Kidney (tissue), 14 donors: ENCODE results near the gene SLC4A2. TPM values are rescaled to one million over a fixed set of nuclear protein-coding genes. Genes with fewer than 3 reads are reported as not detected.

Experiments used
- DNase-seq, 5 donors: peaks; one replicate each; pipeline ENCODE4 v3.0.0-alpha.2; 2013 to 2020
- FAIRE-seq: peaks from 2 replicates; lab custom pipeline; 2012; peaks lifted over from hg19 to GRCh38; lab: Jason Lieb, UNC
- H3K27ac ChIP-seq, 2 donors: one replicate each; pipeline ENCODE4 v1.7.0; 2013; ENCODE audit warnings: low read depth in 2 of 2, low read length in 2 of 2, inconsistent platforms in 1 of 2
- H3K27me3 ChIP-seq: one replicate; pipeline ENCODE4 v1.7.1; 2013; ENCODE audit warnings: low read length, inconsistent platforms; ENCODE audit not compliant: control insufficient read depth, insufficient read depth
- H3K36me3 ChIP-seq, 3 donors: one replicate each; pipeline versions ENCODE4 v1.7.0 to v1.7.1; 2013; ENCODE audit warnings: low read length in 3 of 3, control low read depth in 1 of 3, inconsistent platforms in 1 of 3; ENCODE audit not compliant: insufficient read depth in 3 of 3, control insufficient read depth in 2 of 3
- H3K4me1 ChIP-seq, 3 donors: one replicate each; pipeline versions ENCODE4 v1.7.0 to v1.7.1; 2013; ENCODE audit warnings: low read length in 3 of 3, inconsistent platforms in 1 of 3, low read depth in 1 of 3; ENCODE audit not compliant: control insufficient read depth in 2 of 3, insufficient read depth in 2 of 3
- H3K4me3 ChIP-seq, 3 donors: one replicate each; pipeline versions ENCODE4 v1.7.0 to v1.8.1; 2013; ENCODE audit warnings: low read length in 3 of 3, control low read depth in 1 of 3, inconsistent platforms in 1 of 3
- H3K9ac ChIP-seq, 3 donors: one replicate each; pipeline versions ENCODE4 v1.7.0 to v1.7.1; 2013; ENCODE audit warnings: low read length in 3 of 3, control low read depth in 1 of 3, inconsistent platforms in 1 of 3
- H3K9me3 ChIP-seq, 3 donors: one replicate each; pipeline versions ENCODE4 v1.7.0 to v1.7.1; 2013; ENCODE audit warnings: low read length in 3 of 3, control low read depth in 1 of 3, inconsistent platforms in 1 of 3; ENCODE audit not compliant: control insufficient read depth in 2 of 3, insufficient read depth in 1 of 3
- intact Hi-C: fragments of 100-400 bp; cut with DNase I; formaldehyde crosslinking; loops from one replicate; pipeline ENCODE4 v1.11.1; 2022
- polyA plus RNA-seq: library from polyadenylated mRNA; stranded (reverse); fragments of 350-450 nt; fragmentation: Illumina TruSeq; extraction: RNeasy Lipid Tissue Mini Kit (QIAGEN cat#74804); gene quantifications from one replicate; pipeline ENCODE4 v1.2.3, GENCODE V29; 2014; ENCODE audit warnings: low read depth, low replicate concordance; ENCODE audit not compliant: insufficient read depth
- total RNA-seq: library from RNA; stranded (reverse); fragmentation: NEBNext Ultra II Directional; extraction: Animal tissue kit (Norgen Biotek cat#: 25700); gene quantifications from one replicate; pipeline ENCODE4 v1.2.1, GENCODE V29; 2021
- TF ChIP-seq, protein P1 (sequence below): IDR thresholded peaks from 3 replicates; pipeline ENCODE4 v1.5.1; 2012; ENCODE audit warnings: mild to moderate bottlenecking, moderate library complexity, borderline replicate concordance; ENCODE audit not compliant: insufficient read depth; ENCODE audit errors: extremely low read depth
- donor health status: control.
- donor health status: control.
- donor health status: control.
- donor health status: control.
- donor health status: control.
- donor health status: DM: yes; HTN: yes; CAD: no.
- donor health status: Normal renal cell carcinoma (clear cell type).

SLC4A2 gene
- total and polyA plus RNA-seq, 2 donors from 2014 or later, result 104 to 150 TPM

DNA sequence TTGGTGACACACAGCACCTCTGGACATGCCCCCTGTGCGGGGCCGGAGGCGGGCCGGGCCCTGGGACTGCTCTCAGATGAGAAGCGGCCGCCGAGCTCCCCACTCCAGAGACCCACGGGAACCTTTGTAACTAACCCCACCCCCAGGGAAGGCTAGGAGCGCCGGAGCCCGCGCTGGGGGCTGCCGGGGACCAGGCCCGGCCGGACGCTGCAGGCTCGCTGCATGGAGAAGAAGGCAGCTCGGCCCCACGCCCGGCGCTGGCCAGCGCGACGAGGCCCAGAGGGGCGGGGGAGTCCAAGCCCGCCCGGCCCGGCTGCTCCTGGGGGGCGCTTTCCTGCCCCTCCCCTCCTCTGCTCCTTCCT, 63.4 kb downstream of the SLC4A2 start:
- H3K4me3 ChIP-seq, result no peak overlapping the region
- no peak overlapping the region for H3K9ac ChIP-seq
- DNase-seq, result peak in 1 of 5 donors; percentile 47
- no peaks in the 10 kb centered on the region for H3K27me3 ChIP-seq
- peaks cover 0 to 30% (median 14%) of the 10 kb centered on the region in 3 donors for H3K36me3 ChIP-seq
- H3K27ac ChIP-seq, result no peak overlapping the region
- intact Hi-C loops, result no loop called here
- no peaks in the 10 kb centered on the region for H3K9me3 ChIP-seq
- no peak for FAIRE-seq
- peaks cover 0 to 5% (median 0%) of the 10 kb centered on the region in 3 donors for H3K4me1 ChIP-seq
- TF ChIP-seq, protein P1, sequence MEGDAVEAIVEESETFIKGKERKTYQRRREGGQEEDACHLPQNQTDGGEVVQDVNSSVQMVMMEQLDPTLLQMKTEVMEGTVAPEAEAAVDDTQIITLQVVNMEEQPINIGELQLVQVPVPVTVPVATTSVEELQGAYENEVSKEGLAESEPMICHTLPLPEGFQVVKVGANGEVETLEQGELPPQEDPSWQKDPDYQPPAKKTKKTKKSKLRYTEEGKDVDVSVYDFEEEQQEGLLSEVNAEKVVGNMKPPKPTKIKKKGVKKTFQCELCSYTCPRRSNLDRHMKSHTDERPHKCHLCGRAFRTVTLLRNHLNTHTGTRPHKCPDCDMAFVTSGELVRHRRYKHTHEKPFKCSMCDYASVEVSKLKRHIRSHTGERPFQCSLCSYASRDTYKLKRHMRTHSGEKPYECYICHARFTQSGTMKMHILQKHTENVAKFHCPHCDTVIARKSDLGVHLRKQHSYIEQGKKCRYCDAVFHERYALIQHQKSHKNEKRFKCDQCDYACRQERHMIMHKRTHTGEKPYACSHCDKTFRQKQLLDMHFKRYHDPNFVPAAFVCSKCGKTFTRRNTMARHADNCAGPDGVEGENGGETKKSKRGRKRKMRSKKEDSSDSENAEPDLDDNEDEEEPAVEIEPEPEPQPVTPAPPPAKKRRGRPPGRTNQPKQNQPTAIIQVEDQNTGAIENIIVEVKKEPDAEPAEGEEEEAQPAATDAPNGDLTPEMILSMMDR, result no peak

DNA sequence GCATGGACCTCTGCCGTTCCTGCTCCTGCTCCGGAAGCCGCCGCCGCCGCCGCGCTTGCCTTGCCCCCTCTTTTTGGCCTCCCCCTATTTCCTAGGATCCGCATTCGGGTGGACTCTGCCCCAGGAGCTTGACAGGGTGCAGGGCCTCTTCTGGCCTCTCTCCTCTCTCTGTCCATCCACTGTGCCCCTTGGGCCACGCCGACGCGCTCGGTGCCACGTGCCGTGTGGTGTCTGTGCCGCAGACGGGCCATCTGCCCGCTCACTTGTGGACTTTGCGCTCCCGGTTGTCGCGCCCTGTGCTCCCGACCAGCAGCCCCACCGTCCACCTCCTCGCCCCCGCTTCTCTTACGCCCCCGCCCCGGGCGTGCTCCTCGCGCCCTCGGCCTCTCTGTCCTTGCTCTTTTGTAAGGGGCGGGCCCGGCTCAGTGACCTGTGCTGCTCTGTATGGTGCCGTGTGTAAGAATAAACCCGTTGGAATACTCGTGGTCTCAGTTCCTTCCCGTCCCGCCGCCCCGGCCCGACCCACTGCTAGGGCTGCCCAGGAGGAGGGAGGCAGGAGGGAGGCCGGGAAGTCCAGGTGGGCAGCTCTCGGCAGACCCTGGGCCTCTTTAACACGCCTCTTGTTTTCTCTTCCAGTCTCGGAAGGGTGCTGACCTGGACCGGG, 63.9 kb downstream of the SLC4A2 start:
- intact Hi-C loops, result no loop called here
- Histone ChIP-seq H3K9me3 (no peaks in the 10 kb centered on the region), H3K27ac (no peak overlapping the region), H3K27me3 (no peaks in the 10 kb centered on the region), H3K9ac (no peak overlapping the region), H3K36me3 (peaks cover 0 to 35% (median 17%) of the 10 kb centered on the region in 3 donors), H3K4me1 (peaks cover 0 to 5% (median 0%) of the 10 kb centered on the region in 3 donors), H3K4me3 (no peak overlapping the region)
- peak in 1 of 5 donors; percentile 64 for DNase-seq
- FAIRE-seq, result no peak
- TF ChIP-seq, protein P1, result no peak

DNA sequence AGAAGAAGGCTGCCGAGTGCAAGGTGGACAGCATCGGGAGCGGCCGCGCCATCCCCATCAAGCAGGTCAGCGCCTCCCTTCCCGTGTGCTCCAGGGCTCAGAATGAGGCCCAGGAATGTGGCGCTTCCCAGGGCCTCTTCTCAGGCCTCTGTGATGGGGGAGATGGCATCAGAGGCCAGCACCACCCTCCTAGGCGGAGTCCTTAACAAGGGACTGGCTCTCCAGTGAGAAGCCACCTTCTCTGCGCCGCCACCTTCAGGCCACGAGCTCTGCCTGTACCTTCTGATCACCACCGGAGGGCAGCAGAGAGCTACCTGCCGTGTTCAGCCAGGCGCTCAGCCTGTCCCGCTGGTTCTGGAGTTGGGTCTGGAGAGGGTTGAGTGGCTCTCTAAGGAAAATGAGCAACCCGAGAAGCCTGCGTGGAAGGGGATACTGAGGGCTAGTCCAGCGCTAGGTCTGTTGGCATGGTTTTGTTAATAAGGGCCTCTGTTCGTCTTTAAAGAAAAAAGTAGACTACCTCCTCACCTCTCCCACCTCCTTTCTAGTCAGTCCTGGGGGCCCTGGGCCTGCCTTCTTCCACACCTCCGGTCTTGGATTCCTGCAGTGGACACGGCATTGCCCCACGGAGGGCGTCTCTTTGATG, 64.6 kb downstream of the SLC4A2 start:
- intact Hi-C loops, result no loop called here
- H3K36me3 ChIP-seq, result peaks cover 0 to 34% (median 20%) of the 10 kb centered on the region in 3 donors
- no peak for FAIRE-seq

More for the DNA sequence above, 64.6 kb downstream of the SLC4A2 start:
- H3K9me3 ChIP-seq, result no peaks in the 10 kb centered on the region
- TF ChIP-seq, protein P1, result peak; percentile 100
- H3K27ac ChIP-seq, result no peak overlapping the region
- H3K4me1 ChIP-seq, result peaks cover 0 to 5% (median 0%) of the 10 kb centered on the region in 3 donors
- no peak overlapping the region for H3K9ac ChIP-seq
- DNase-seq, result peak; percentile 88 to 93 (median 92)
- H3K27me3 ChIP-seq, result no peaks in the 10 kb centered on the region
- H3K4me3 ChIP-seq, result no peak overlapping the region
